Superior temporal gyrus (tissue), 1 donor: ENCODE results near the gene HOMER1.

ENCODE experiments used
- DNase-seq: peaks from one replicate; pipeline ENCODE4 v3.0.0-alpha.2; 2016; ENCODE audit errors: extremely low spot score

HOMER1 gene

GRCh38 chr5:79513704-79514390, at the start of gene HOMER1:
HOMER1 (minus strand) TSS chr5:79514134; CDS start chr5:79512774, 1,360 bp downstream.
- DNase-seq: no peak

GRCh38 chr5:79563247-79563590, 49.3 kb upstream of the HOMER1 start:
- DNase-seq: no peak

GRCh38 chr5:79562351-79563246, 48.7 kb upstream of the HOMER1 start:
- no peak for DNase-seq

GRCh38 chr5:79561525-79561893, 47.6 kb upstream of the HOMER1 start:
- DNase-seq: no peak

GRCh38 chr5:79560771-79561524, 47.0 kb upstream of the HOMER1 start:
- no peak for DNase-seq

- DNase-seq: no peak
Observed at GRCh38 chr5:79555418-79555817, 41.5 kb upstream of the HOMER1 start.

- DNase-seq: no peak
Observed at GRCh38 chr5:79552984-79553383, 39.0 kb upstream of the HOMER1 start.

- DNase-seq: no peak
Observed at GRCh38 chr5:79547982-79548381, 34.0 kb upstream of the HOMER1 start.

- no peak for DNase-seq
Observed at GRCh38 chr5:79547429-79547822, 33.5 kb upstream of the HOMER1 start.

- DNase-seq: no peak
Observed at GRCh38 chr5:79546782-79547428, 33.0 kb upstream of the HOMER1 start.

GRCh38 chr5:79544131-79544530, 30.2 kb upstream of the HOMER1 start:
- no peak for DNase-seq

- DNase-seq: no peak
Observed at GRCh38 chr5:79540939-79541338, 27.0 kb upstream of the HOMER1 start.

- no peak for DNase-seq
Observed at GRCh38 chr5:79536193-79536906, 22.4 kb upstream of the HOMER1 start.

GRCh38 chr5:79535477-79536192, 21.7 kb upstream of the HOMER1 start:
- DNase-seq: no peak

GRCh38 chr5:79529110-79529509, 15.2 kb upstream of the HOMER1 start:
- DNase-seq: no peak

- no peak for DNase-seq
Observed at GRCh38 chr5:79527431-79527830, 13.5 kb upstream of the HOMER1 start.

GRCh38 chr5:79526928-79527327, 13.0 kb upstream of the HOMER1 start:
- no peak for DNase-seq

- DNase-seq: no peak
Observed at GRCh38 chr5:79526493-79526892, 12.6 kb upstream of the HOMER1 start.

- DNase-seq: no peak
Observed at GRCh38 chr5:79521156-79521555, 7.2 kb upstream of the HOMER1 start.

- DNase-seq: no peak
Observed at GRCh38 chr5:79518718-79519117, 4.8 kb upstream of the HOMER1 start.

- no peak for DNase-seq
Observed at GRCh38 chr5:79517601-79518000, 3.7 kb upstream of the HOMER1 start.
